ENCODE data around the gene ADORA2A.
A peak's percentile ranks its signal among the peaks of the same experiment; 100 is the strongest.

ADORA2A gene

DNA sequence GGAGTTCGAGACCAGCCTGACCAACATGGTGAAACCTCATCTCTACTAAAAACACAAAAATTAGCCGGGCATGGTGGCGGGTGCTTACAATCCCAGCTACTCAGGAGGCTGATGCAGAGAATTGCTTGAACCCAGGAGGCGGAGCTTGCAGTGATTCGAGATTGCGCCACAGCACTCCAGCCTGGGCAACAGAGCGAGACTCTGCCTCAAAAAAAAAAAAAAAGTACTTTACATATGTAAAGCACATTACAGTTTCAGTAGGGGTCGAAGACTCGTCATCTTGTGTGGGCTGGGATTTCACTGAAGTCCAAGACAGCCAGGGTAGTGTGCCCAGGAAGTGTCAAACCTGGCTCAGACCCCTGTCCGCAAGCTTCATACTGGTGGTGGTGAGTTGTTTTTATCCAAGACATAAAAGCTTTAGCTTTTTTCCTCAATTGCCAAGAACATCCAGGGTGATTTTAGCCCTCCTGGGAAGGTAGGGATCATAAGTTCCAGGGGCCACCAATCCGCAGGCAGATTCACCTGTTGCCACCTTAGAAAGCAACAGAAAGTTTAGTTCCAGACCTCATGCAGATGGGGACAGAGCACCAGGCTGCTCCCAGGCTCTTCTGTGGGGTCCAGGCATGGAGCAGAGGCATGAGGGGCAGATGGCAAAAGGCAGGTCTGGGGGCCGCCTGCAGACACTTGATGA is 21.6 kb upstream of the ADORA2A start:
- Histone ChIP-seq H3K36me3 (peaks cover 15% of the 10 kb centered on the region), H3K4me1 (peaks cover 67% of the 10 kb centered on the region), H3K27me3 (no peaks in the 10 kb centered on the region), H3K4me3 (ENCODE audit: low read depth, low read length) (no peak overlapping the region), H3K9me3 (no peaks in the 10 kb centered on the region)
- TF ChIP-seq, protein P1, sequence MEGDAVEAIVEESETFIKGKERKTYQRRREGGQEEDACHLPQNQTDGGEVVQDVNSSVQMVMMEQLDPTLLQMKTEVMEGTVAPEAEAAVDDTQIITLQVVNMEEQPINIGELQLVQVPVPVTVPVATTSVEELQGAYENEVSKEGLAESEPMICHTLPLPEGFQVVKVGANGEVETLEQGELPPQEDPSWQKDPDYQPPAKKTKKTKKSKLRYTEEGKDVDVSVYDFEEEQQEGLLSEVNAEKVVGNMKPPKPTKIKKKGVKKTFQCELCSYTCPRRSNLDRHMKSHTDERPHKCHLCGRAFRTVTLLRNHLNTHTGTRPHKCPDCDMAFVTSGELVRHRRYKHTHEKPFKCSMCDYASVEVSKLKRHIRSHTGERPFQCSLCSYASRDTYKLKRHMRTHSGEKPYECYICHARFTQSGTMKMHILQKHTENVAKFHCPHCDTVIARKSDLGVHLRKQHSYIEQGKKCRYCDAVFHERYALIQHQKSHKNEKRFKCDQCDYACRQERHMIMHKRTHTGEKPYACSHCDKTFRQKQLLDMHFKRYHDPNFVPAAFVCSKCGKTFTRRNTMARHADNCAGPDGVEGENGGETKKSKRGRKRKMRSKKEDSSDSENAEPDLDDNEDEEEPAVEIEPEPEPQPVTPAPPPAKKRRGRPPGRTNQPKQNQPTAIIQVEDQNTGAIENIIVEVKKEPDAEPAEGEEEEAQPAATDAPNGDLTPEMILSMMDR (IDR thresholded peaks at IDR 0.05; ENCODE audit: low read depth, low read length), result no peak
- DNase-seq, result no peak

DNA sequence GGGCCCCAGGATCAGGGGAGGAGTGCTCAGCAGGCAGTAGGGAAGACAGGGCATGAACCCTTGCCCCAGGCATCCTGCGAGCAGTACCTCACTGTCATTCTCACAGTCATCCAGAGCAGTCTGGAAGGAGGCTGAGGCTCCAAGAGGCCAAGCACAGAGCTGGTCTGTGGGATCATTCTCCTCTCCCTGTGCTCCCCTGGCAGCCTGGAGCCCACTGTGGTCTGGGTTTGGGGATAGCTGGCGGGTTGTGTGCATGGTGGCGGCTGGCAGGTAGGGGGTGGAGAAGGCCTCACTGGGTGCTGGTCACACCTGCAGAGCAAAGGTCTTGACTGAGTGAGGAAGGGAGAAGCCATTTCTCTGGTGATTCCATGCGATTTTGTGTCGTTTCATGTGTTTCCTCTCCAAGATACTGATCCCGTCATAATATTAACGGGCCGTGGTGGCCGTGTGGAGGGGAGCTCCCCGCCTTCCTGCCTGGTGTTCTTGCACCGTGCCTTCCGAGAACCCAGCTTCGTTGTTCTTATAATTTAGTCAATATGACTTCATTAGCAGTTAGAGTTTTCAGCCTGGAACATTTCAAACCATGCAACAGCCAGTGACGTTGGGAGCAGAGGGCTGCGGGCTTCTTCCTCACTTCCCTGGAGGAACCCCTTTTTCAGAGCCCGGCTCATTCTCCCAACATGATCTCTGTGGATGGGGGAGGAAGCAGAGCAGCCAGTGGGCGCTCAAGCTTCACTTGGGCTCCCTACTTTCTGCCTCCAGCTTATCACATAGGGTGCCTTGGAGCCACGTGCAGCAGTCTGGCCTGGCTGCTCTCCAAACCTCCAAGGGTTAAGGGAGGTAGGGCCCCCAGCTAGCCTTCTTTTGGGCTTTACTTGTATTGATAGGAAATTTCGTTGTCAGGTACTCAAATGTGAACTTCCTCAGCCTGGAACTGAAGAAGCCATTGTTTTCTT is 20.8 kb upstream of the ADORA2A start:
- TF ChIP-seq, protein P1 (IDR thresholded peaks at IDR 0.05; ENCODE audit: low read depth, low read length), result no peak
- H3K4me3 ChIP-seq (ENCODE audit: low read depth, low read length), result no peak overlapping the region
- no peak for DNase-seq
- no peaks in the 10 kb centered on the region for H3K27me3 ChIP-seq
- H3K36me3 ChIP-seq, result peaks cover 18% of the 10 kb centered on the region
- H3K9me3 ChIP-seq, result no peaks in the 10 kb centered on the region
- H3K4me1 ChIP-seq, result peaks cover 62% of the 10 kb centered on the region

DNA sequence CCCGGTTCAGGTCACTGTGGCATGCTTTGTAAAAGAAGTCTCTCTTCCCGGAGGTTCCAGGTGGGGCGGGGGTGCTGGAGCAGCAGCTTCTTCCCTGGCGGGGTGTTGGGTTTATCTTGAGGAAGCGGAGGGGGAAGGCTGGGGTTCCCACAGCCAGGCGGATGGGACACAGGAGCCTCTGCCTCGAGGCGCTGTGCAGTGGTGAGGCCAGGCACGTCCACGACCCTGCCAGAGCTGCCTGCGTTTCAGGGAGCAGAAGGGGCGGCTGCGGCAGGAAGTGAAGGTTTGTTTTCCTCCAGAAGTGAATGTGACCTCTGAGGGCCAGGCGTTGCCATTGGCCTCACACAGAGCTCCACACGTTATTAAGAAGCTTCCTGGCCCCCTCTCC is 20.1 kb upstream of the ADORA2A start:
- TF ChIP-seq, protein P1 (IDR thresholded peaks at IDR 0.05; ENCODE audit: low read depth, low read length), result no peak
- H3K36me3 ChIP-seq, result peaks cover 20% of the 10 kb centered on the region
- H3K27me3 ChIP-seq, result no peaks in the 10 kb centered on the region
- H3K4me3 ChIP-seq (ENCODE audit: low read depth, low read length), result no peak overlapping the region
- peaks cover 55% of the 10 kb centered on the region for H3K4me1 ChIP-seq
- DNase-seq, result peak; percentile 58
- no peaks in the 10 kb centered on the region for H3K9me3 ChIP-seq

DNA sequence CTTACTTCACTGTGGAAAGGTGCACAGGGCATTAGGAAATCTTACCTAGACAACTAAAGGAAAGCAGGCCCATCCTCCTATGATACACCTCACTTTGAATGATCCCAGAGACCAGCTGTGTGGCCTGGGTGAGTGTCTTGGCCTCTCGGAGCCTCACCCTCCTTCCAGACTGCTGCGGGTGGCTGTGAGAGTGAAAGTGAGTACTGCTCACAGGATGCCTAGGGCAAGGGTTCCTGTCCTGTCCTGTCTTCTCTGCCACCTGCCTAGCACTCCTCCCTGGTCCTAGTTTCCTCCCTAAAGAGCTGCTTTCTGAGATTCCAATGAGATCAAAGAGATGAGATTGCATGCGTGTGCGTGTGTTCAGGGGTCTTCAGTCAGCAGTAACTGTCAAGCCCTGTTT is 19.5 kb upstream of the ADORA2A start:
- DNase-seq, result no peak
- Histone ChIP-seq H3K4me1 (peaks cover 50% of the 10 kb centered on the region), H3K27me3 (no peaks in the 10 kb centered on the region), H3K36me3 (peaks cover 20% of the 10 kb centered on the region), H3K4me3 (ENCODE audit: low read depth, low read length) (no peak overlapping the region), H3K9me3 (no peaks in the 10 kb centered on the region)
- TF ChIP-seq, protein P1 (IDR thresholded peaks at IDR 0.05; ENCODE audit: low read depth, low read length), result no peak

DNA sequence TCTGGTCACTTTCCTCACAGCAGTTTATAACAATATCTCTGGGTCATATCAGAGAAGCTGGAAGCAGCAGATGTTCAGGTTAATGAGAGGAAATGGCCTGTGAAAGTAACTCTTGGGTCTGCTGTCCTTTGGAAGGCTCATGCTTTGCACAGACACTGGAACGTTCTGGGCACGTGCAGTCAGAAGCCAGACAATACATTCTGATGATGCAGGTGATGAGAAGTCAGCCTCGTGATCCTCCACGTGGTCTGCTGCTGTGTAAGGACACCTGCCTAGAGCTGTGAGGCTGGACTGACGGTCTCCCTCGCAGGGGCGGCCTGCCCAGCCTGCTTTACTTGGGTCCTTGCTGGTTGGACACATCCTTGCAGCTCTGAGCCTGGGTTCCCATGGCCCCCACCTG is 18.8 kb upstream of the ADORA2A start:
- peak; percentile 51 for DNase-seq
- Histone ChIP-seq H3K9me3 (no peaks in the 10 kb centered on the region), H3K4me1 (peaks cover 44% of the 10 kb centered on the region), H3K27me3 (no peaks in the 10 kb centered on the region), H3K36me3 (peaks cover 20% of the 10 kb centered on the region), H3K4me3 (ENCODE audit: low read depth, low read length) (no peak overlapping the region)
- TF ChIP-seq, protein P1 (IDR thresholded peaks at IDR 0.05; ENCODE audit: low read depth, low read length), result no peak

DNA sequence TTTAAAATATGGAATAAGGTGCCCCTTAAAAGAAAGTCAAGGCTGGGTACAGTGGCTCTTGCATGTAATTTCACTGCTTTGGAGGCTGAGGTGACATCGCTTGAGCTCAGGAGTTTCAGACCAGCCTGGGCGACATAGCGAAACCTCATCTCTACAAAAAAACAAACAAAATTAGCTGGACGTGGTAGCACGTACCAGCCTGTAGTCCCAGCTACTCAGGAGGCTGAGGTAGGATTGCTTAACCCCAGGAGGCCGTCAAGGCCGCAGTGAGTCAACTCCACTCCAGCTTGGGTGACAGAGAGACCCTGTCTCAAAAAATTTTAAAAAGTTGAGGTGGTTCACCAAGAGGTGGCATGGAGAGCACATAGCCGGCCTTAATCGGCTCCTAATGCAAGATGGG is 17.7 kb upstream of the ADORA2A start:
- Histone ChIP-seq H3K36me3 (peaks cover 17% of the 10 kb centered on the region), H3K4me1 (peaks cover 33% of the 10 kb centered on the region), H3K4me3 (ENCODE audit: low read depth, low read length) (no peak overlapping the region), H3K9me3 (no peaks in the 10 kb centered on the region), H3K27me3 (no peaks in the 10 kb centered on the region)
- TF ChIP-seq, protein P1 (IDR thresholded peaks at IDR 0.05; ENCODE audit: low read depth, low read length), result no peak
- DNase-seq, result no peak

Measured in BE2C (cell line).